Measurements from ENCODE around the gene TMEM132D. TPM values are rescaled to one million over a fixed set of nuclear protein-coding genes. Genes with fewer than 3 reads are reported as not detected.

The TMEM132D gene
- total and polyA plus RNA-seq, 2 of the 4 experiments (the other 2 are of a cell fraction), result not detected

DNA sequence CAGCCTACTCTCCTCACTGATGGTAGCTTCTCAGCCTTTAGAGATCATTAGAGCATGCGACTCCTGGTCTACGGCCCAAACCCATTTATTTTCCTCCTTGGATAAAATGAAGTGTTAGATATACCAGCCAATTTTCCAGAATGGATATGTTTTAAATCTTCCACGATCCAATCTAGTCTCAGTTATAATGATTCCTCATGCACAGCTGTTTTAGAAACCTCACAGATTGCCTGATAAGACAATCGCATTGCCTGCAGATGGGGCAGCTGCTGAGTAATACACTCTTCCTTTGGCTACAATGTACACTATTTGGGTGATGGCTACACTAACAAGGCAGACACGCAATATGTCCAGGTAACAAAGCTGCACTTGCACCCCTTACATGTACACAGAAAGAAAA is 823.4 kb downstream of the TMEM132D start:
- H3K9me1 ChIP-seq (ENCODE audit: insufficient read depth, low read length), result no peaks in the 10 kb centered on the region
- H3K4me3 ChIP-seq (ENCODE audit: insufficient read depth, low read depth, low read length), result no peak overlapping the region
- no peak overlapping the region for H2BK5ac ChIP-seq (ENCODE audit: low read depth, low read length, poor library complexity, severe bottlenecking)
- H2BK15ac ChIP-seq (ENCODE audit: low read depth, low read length), result no peak overlapping the region
- no peak overlapping the region for H3K4ac ChIP-seq (ENCODE audit: low read depth, low read length)
- dilution Hi-C loops (cut with HindIII; ENCODE audit: low sequenced_read_pairs, unreplicated experiment), result no loop called here
- H4K20me1 ChIP-seq (ENCODE audit: insufficient read depth, low read length), result no peaks in the 10 kb centered on the region
- intact Hi-C loops (cut with micrococcal nuclease), result no loop called here
- ChIA-PET POLR2A (ENCODE audit: unreplicated experiment) (interaction anchor here (0.6 kb wide), 1 partner anchor 9 kb away, joined by 3 read pairs; no protein-coding TSS in a partner anchor), CTCF (no interaction called here)
- H3K36me3 ChIP-seq (ENCODE audit: control insufficient read depth, insufficient read depth, low read length), result no peaks in the 10 kb centered on the region
- ATAC-seq (ENCODE audit: low read depth), result no peak
- H3K23ac ChIP-seq (ENCODE audit: low read depth, low read length), result no peak overlapping the region
- no peak overlapping the region for H2BK120ac ChIP-seq (ENCODE audit: low read depth, low read length)
- no peak overlapping the region for H4K8ac ChIP-seq (ENCODE audit: low read depth in 2 of 2, low read length in 2 of 2)
- no peak overlapping the region for H4K91ac ChIP-seq (ENCODE audit: insufficient read depth, low read depth, low read length)
- no peak overlapping the region for H3K9ac ChIP-seq (ENCODE audit: low read depth, low read length)
- no peak overlapping the region for H2BK20ac ChIP-seq (ENCODE audit: low read depth, low read length)
- H2AFZ ChIP-seq (replicated peaks; ENCODE audit: low read length, poor library complexity), result no peak overlapping the region
- in situ Hi-C loops (cut with MboI; ENCODE audit: low sequenced_read_pairs), result no loop called here
- H3K18ac ChIP-seq (ENCODE audit: low read depth, low read length), result no peak overlapping the region
- no peaks in the 10 kb centered on the region for H3K79me1 ChIP-seq (ENCODE audit: low read depth in 1 of 2, low read length in 2 of 2)
- H3K9me3 ChIP-seq (ENCODE audit: control insufficient read depth, insufficient read depth, low read length), result peaks cover 54% of the 10 kb centered on the region
- DNase-seq, result no peak
- H3K56ac ChIP-seq (ENCODE audit: extremely low read depth, insufficient read depth, low read length), result no peak overlapping the region
- no peak overlapping the region for H3K14ac ChIP-seq (replicated peaks; ENCODE audit: low read depth, low read length)
- H3K4me1 ChIP-seq (ENCODE audit: control insufficient read depth, insufficient read depth, low read length), result no peaks in the 10 kb centered on the region
- no peak overlapping the region for H3K4me2 ChIP-seq (ENCODE audit: low read depth, low read length)
- BruUV-seq (replicated peaks), result no TSS peak
- H2AK5ac ChIP-seq (ENCODE audit: low read depth, low read length), result no peak overlapping the region
- no peak overlapping the region for H2AK9ac ChIP-seq (replicated peaks; ENCODE audit: low read depth, low read length, poor library complexity)
- H3K27me3 ChIP-seq (ENCODE audit: control insufficient read depth, insufficient read depth, low read length), result no peaks in the 10 kb centered on the region
- no peak overlapping the region for H4K5ac ChIP-seq (ENCODE audit: low read depth, low read length)
- WGBS, 2 experiments (ENCODE audit: extremely low coverage in 2 of 2, insufficient read length in 1 of 2), result 0% methylated on average over 1 of the region's 5 CpGs; no CpG with 5 or more reads in 1 of the 2 experiments
- TF ChIP-seq CEBPB (IDR thresholded peaks at IDR 0.05; ENCODE audit: low read depth, low read length) (no peak), ELK1 (IDR thresholded peaks at IDR 0.05; ENCODE audit: borderline replicate concordance, low read depth, low read length) (no peak), POLR2A (IDR thresholded peaks at IDR 0.05; ENCODE audit: low read depth, low read length) (no peak)
- no peak overlapping the region for H3K27ac ChIP-seq (ENCODE audit: insufficient read depth, low read length)
